ENCODE data around the gene LAMB4. TPM values are rescaled to one million over a fixed set of nuclear protein-coding genes. Genes with fewer than 3 reads are reported as not detected.
A peak's percentile ranks its signal among the peaks of the same experiment; 100 is the strongest.

Gene LAMB4
- total and polyA plus RNA-seq, 2 experiments from 2014 or later: 0.16 TPM; not detected in 1

DNA sequence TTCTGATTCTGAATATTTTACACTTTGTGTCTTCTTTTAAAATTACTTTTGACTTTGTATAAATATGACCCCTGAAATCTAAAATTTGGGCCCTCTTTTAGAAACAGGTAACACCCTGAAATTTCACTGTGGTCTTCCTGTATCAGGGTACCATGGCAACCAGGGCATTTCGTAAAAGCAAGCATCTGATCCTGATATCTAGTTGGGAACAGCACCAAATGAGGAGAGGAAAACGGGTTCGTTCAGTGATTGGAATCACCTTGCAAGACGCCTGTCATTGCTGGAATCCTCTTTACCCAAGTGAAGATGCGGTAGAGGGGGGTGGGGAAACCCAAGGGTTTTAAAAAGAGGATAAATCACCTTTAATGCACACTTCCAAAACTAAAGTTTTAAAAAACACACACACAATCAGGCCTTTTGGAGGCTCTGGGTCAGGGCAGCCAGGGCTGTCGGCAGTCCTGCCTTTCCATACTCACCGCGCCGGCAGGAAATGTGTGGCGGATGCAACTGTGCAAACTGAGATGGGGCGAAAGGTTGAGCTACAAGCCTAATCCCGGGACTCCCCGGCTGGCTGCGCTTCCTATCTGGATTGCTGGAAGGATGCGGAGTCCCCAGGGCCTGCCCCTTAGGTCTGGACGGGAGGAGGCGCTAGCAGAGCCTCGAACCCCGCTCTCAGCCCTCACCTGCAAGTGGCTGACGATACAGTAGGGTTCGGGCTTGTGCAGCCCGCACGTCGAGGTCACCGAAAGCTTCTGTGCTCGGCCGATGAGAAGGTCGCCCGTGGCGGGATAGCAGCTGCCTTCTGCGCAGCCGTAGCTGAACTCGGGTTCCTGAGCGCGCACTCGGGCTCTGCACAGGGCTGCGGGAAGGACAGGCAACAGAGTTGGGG is 129.0 kb downstream of the LAMB4 start:
- WGBS, 2 experiments (ENCODE audit: low coverage in 1 of 2, low lambda C conversion rate in 2 of 2, missing lambda C conversion rate in 2 of 2): 46% methylated on average over 37 of the region's 37 CpGs
- Histone ChIP-seq H3K27me3 (replicated peaks; ENCODE audit: insufficient read depth) (no peaks in the 10 kb centered on the region), H3K27ac (no peak overlapping the region; the same call in 1 of the 2 replicates), H3K4me3 (peak overlapping the region; percentile 98), H4K20me1 (ENCODE audit: insufficient read depth) (no peaks in the 10 kb centered on the region), H3K9me3 (ENCODE audit: low read depth) (no peaks in the 10 kb centered on the region), H3K9me2 (ENCODE audit: insufficient read depth) (no peaks in the 10 kb centered on the region), H3F3A (ENCODE audit: insufficient read depth) (peaks cover 63% of the 10 kb centered on the region), H3K79me2 (ENCODE audit: insufficient read depth) (peaks cover 30% of the 10 kb centered on the region), H3K4me2 (ENCODE audit: unreplicated experiment) (peak overlapping the region; percentile 96), H3K4me1 (ENCODE audit: insufficient read depth) (peaks cover 57% of the 10 kb centered on the region), H3K9ac (peak overlapping the region; percentile 82), H2AFZ (peak overlapping the region; percentile 93), H3K36me3 (ENCODE audit: low read depth) (peaks cover 17% of the 10 kb centered on the region)
- TF ChIP-seq EZH2phosphoT487 (IDR thresholded peaks at IDR 0.05; ENCODE audit: insufficient read depth, low read depth) (no peak), EZH2 (IDR thresholded peaks at IDR 0.05; ENCODE audit: insufficient read depth, poor library complexity, severe bottlenecking) (no peak)
- in situ Hi-C loops (cut with MboI): no loop called here
- DNase-seq: peak; percentile 63

DNA sequence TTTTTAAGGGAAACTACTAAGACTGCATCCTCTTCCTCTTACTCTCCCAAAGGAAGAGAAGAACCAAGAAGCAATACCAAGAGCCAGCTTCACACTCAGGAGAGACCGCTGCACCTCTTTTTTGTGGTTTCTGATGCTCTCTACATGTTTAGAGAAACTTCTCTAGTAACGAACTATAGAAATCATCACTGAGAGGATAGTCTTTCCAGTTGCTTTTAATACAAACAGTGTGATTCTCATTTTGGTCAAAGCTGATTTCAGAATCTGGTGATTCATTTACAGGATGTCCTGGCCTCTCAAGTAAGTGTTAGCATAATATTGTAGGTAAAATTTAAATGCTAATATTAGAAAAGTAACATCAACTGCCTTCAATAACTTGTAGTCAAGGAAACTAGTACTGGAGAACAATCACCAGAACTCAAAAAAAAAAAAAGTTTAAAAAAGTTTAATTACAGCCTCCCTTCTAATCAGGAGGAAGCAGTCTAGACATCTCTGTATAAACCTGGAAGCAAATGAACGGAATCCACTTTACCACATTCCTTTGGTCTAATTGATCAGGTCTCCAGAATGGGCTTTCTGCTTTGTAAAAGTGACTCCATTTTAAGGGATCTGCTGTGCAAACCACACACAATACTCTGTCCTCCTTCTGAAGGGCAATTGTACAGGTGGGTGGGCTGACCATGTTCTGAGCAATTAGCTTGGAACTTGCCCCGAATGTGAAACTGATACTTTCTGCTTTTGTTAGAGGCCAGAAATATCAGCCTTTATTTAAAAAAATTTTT is 130.2 kb downstream of the LAMB4 start:
- peak; percentile 45 for DNase-seq
- peaks cover 68% of the 10 kb centered on the region for H3K4me1 ChIP-seq (ENCODE audit: insufficient read depth)
- peaks cover 30% of the 10 kb centered on the region for H3K79me2 ChIP-seq (ENCODE audit: insufficient read depth)

GRCh38 chr7:107998660-107999480 is 131.3 kb downstream of the LAMB4 start:
- Histone ChIP-seq H3K36me3 (ENCODE audit: low read depth) (peaks cover 18% of the 10 kb centered on the region), H4K20me1 (ENCODE audit: insufficient read depth) (no peaks in the 10 kb centered on the region), H3K9me3 (ENCODE audit: low read depth) (no peaks in the 10 kb centered on the region), H3K27me3 (replicated peaks; ENCODE audit: insufficient read depth) (no peaks in the 10 kb centered on the region), H3K9ac (0 out of 2 replicates have a peak overlapping the region, but pooled peaks have one; percentile 10), H3K27ac (peak overlapping the region; percentile 19), H3K9me2 (ENCODE audit: insufficient read depth) (no peaks in the 10 kb centered on the region), H3K4me3 (peak overlapping the region; percentile 98; the same call in 1 of the 2 replicates), H3K79me2 (ENCODE audit: insufficient read depth) (peaks cover 30% of the 10 kb centered on the region), H3F3A (ENCODE audit: insufficient read depth) (peaks cover 74% of the 10 kb centered on the region), H3K4me1 (ENCODE audit: insufficient read depth) (peaks cover 76% of the 10 kb centered on the region), H3K4me2 (ENCODE audit: unreplicated experiment) (peak overlapping the region; percentile 52), H2AFZ (no peak overlapping the region)
- peak; percentile 31 for DNase-seq
- in situ Hi-C loops (cut with MboI): no loop called here
- no peak for TF ChIP-seq EZH2 (IDR thresholded peaks at IDR 0.05; ENCODE audit: insufficient read depth, poor library complexity, severe bottlenecking)
- TF ChIP-seq EZH2phosphoT487 (IDR thresholded peaks at IDR 0.05; ENCODE audit: insufficient read depth, low read depth): no peak
- WGBS, 2 experiments (ENCODE audit: low coverage in 1 of 2, low lambda C conversion rate in 2 of 2, missing lambda C conversion rate in 2 of 2): 89 to 93% methylated on average over 3 of the region's 3 CpGs

More for the DNA sequence above, 130.2 kb downstream of the LAMB4 start:
- Histone ChIP-seq H4K20me1 (ENCODE audit: insufficient read depth) (no peaks in the 10 kb centered on the region), H2AFZ (no peak overlapping the region), H3K4me3 (peak overlapping the region; percentile 98), H3K9ac (0 out of 2 replicates have a peak overlapping the region, but pooled peaks have one; percentile 10), H3K27me3 (replicated peaks; ENCODE audit: insufficient read depth) (no peaks in the 10 kb centered on the region), H3K27ac (peak overlapping the region; percentile 19), H3K9me3 (ENCODE audit: low read depth) (no peaks in the 10 kb centered on the region), H3K4me2 (ENCODE audit: unreplicated experiment) (peak overlapping the region; percentile 52), H3K9me2 (ENCODE audit: insufficient read depth) (no peaks in the 10 kb centered on the region), H3F3A (ENCODE audit: insufficient read depth) (peaks cover 75% of the 10 kb centered on the region), H3K36me3 (ENCODE audit: low read depth) (peaks cover 17% of the 10 kb centered on the region)
- TF ChIP-seq EZH2phosphoT487 (IDR thresholded peaks at IDR 0.05; ENCODE audit: insufficient read depth, low read depth) (no peak), EZH2 (IDR thresholded peaks at IDR 0.05; ENCODE audit: insufficient read depth, poor library complexity, severe bottlenecking) (no peak)
- in situ Hi-C loops (cut with MboI): no loop called here
- 64% methylated on average over 4 of the region's 4 CpGs for WGBS, 2 experiments (ENCODE audit: low coverage in 1 of 2, low lambda C conversion rate in 2 of 2, missing lambda C conversion rate in 2 of 2)

Data from GM23248 (cell line).